GM13976 (cell line): ENCODE data around the gene EMC1.
"Not testable (repeated sequence)": the region's sequence is repeated elsewhere in the genome, so short reads cannot be mapped to it uniquely, and the experiment has no call there.

Source experiments
- DNase-seq: peaks from one replicate; pipeline ENCODE4 v3.0.0; 2012; ENCODE audit warnings: low spot score
- in situ Hi-C: fragments of 300-500 bp; cut with MboI; formaldehyde crosslinking; loops from one replicate; pipeline ENCODE4 v1.12.0; 2022; ENCODE audit warnings: low sequenced_read_pairs, mixed read lengths, inconsistent platforms; ENCODE audit not compliant: unreplicated experiment
- TF ChIP-seq, protein P1 (sequence below): IDR thresholded peaks from 2 replicates; pipeline ENCODE4 v1.5.1; 2012; ENCODE audit warnings: borderline replicate concordance, mild to moderate bottlenecking; ENCODE audit not compliant: insufficient read depth; ENCODE audit errors: extremely low read depth, missing control alignments, control extremely low read depth

The EMC1 gene

DNA sequence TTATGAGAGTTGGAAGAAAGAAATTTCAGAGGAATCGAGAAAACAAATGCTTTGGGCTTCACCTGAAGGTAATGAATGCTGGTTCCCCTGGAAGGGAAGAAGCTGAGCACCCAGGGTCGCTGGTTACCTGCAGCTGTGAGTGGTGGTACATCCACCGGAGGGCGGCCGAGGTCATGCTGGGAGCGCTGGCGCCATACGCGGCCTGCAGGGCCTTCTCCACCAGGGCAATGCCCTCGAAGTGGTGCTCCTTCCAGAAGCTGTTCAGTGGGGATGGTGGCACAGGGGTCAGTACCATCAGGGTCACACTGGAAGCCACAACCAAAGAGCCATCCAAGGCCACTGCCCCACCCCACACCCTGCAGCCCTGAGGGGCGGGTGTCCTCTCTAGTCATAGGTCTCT is 17.1 kb upstream of the EMC1 start:
- in situ Hi-C loops: no loop called here
- TF ChIP-seq, protein P1, sequence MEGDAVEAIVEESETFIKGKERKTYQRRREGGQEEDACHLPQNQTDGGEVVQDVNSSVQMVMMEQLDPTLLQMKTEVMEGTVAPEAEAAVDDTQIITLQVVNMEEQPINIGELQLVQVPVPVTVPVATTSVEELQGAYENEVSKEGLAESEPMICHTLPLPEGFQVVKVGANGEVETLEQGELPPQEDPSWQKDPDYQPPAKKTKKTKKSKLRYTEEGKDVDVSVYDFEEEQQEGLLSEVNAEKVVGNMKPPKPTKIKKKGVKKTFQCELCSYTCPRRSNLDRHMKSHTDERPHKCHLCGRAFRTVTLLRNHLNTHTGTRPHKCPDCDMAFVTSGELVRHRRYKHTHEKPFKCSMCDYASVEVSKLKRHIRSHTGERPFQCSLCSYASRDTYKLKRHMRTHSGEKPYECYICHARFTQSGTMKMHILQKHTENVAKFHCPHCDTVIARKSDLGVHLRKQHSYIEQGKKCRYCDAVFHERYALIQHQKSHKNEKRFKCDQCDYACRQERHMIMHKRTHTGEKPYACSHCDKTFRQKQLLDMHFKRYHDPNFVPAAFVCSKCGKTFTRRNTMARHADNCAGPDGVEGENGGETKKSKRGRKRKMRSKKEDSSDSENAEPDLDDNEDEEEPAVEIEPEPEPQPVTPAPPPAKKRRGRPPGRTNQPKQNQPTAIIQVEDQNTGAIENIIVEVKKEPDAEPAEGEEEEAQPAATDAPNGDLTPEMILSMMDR: no peak
- no peak for DNase-seq

DNA sequence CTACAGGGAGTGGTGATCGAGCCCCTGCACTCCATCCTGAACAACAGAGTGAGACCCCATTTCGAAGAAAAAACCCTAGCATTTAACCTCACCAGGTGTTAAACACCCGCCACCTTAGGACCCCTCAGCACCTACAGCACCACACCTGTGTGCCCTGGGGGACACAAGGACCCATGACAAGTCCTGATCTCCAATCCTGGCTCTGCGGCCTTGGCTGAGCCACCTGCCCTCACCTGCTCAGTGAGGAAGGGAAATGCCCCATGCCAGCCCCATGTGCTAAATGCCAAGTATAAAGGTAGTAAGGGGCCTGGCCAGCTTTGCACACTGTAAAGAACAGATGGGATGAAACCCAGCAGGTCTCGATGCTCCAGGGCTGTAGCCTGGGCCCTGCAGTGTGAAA is 11.4 kb upstream of the EMC1 start:
- TF ChIP-seq, protein P1: no peak
- no peak for DNase-seq
- in situ Hi-C loops: no loop called here

- TF ChIP-seq, protein P1: no peak
- no peak for DNase-seq
- in situ Hi-C loops: no loop called here
These were observed 10.7 kb upstream of the EMC1 start for GRCh38 chr1:19262047-19262446.

DNA sequence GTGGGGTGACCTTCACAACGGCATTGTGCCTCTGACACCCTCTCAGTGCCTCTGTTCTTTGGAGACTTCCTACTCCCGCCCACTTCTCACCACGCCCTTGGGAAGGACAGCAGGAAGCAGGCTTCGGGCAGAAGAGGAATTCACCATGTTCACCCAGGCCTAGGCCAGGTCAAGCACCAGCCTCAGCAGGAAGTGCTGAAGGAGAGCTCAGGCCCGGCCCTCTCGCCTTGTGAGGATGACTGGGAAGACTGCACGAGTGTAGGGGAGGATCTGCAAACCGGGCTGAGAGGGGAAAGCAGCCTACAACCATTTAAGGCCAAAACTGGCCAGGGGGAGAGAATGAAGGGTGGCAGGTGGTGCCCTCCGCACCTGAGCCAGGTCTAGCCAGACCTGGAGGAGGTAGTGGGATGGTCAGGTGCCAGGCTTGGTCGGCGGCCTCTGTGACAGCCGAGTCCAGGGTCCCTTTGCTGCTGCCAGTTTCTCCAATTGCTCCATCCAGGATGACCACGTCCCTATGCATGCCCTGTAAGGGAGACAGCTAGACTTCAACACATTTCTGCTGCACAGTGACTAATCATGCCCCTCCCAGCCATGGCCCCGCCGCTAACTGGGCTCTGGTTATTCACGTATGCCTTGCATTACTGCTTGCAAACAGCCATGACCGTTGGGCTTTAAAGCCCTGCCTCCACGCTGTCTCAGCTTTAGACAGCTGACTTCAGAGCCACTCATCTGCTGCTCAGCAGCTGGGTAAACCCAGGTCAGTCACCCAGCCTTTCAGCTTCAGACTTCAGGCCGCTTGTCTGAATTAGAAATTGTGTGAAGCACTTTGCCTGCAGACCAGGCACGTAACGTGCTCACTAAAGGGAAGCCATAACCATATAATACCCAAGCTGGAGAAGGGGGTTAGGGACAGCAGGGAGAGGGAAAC is 9.2 kb upstream of the EMC1 start:
- DNase-seq: no peak
- in situ Hi-C loops: no loop called here
- TF ChIP-seq, protein P1: no peak

DNA sequence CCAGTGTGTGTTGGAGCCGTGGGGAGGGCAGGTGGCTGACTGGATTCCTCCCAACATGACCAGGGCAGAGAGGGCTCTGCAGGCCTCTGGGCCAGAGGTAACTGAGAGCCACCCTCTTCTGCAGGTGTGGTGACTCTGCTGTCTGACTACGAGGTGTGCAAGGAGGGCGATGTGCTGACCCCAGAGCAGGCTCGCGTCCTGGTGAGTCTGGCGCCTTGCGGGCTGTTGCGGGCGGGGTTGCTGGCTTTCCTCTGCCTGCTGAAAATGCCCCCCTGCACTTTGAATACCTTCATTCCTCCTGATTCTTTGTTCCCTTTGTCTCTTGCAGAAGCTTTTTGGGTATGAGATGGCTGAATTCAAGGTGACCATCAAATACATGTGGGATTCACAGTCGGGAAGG is 7.0 kb upstream of the EMC1 start:
- in situ Hi-C loops: no loop called here
- TF ChIP-seq, protein P1: no peak
- no peak for DNase-seq

DNA sequence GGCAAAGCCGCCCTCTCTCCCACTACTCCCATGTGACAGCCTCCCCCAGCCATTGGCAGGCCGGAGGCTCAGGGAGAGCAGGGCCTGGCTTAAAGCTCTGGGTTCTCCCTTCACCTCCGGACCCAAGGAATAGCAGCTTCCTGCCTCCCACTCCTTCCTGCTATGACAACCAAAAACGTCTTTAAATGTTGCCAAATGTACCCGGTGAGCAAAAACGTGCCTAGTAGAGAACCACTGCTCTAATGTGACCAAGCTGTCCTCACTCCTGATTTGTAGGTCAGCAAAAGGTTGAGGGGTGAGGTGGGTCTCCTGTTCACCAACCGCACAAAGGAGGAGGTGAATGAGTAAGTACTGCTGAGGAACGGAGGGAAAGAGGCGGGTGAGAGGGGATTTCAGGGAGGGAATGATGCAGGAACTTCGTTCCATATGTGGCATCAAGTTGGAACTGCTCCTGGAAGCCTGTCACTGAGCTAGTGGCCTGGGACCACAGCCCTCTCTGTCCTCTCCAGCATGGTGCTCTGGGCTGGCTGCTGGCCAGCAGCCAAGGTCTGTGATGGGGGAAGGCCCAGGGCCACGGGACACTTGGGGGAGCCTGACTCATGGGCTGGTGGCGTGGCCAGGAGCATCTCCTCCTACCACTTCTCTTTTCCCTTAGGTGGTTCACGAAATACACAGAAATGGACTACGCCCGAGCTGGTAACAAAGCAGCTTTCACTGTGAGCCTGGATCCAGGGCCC is 6.0 kb upstream of the EMC1 start:
- no peak for DNase-seq
- TF ChIP-seq, protein P1: no peak
- in situ Hi-C loops: no loop called here

DNA sequence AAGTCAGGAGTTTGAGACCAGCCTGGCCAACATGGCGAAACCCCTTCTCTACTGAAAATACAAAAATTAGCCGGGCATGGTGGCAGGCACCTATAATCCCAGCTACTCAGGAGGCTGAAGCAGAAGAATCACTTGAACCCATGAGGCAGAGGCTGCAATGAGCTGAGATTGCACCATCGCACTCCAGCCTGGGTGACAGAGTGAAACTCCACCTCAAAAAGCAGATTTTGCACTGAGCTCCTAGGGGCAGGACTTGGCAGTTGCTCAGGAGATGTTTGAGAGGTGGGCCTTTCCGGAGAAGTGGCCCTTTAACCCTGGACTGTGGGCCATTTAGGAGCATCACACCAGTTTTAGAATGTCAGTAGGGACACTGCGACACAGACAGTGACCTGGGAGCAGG is 5.0 kb upstream of the EMC1 start:
- in situ Hi-C loops, DNase-seq: not testable (repeated sequence)
